ENCODE measurements around the gene SIGLEC12. TPM values are rescaled to one million over a fixed set of nuclear protein-coding genes. Genes with fewer than 3 reads are reported as not detected.
A peak's percentile ranks its signal among the peaks of the same experiment; 100 is the strongest.
"Not testable (repeated sequence)": the region's sequence is repeated elsewhere in the genome, so short reads cannot be mapped to it uniquely, and the experiment has no call there.

SIGLEC12 gene
- total RNA-seq, 1 donor from 2014 or later: 3.7 TPM

- intact Hi-C loops (cut with DNase I): no loop called here
- no peaks in the 10 kb centered on the region for H3K9me3 ChIP-seq
- no peaks in the 10 kb centered on the region for H3K36me3 ChIP-seq
- DNase-seq: no peak
- no peaks in the 10 kb centered on the region for H3K4me1 ChIP-seq
- TF ChIP-seq CTCF (IDR thresholded peaks at IDR 0.05): no peak
- ATAC-seq: no peak
- H3K27ac ChIP-seq: no peak overlapping the region
- H3K4me3 ChIP-seq: no peak overlapping the region
- peaks cover 5% of the 10 kb centered on the region for H3K27me3 ChIP-seq
Observed at GRCh38 chr19:51448011-51448410, 53.6 kb downstream of the SIGLEC12 start.

GRCh38 chr19:51447510-51447909 is 54.1 kb downstream of the SIGLEC12 start:
- H3K36me3 ChIP-seq; DNase-seq; H3K4me1 ChIP-seq; H3K4me3 ChIP-seq; H3K9me3 ChIP-seq; ATAC-seq; H3K27me3 ChIP-seq; intact Hi-C loops (cut with DNase I); H3K27ac ChIP-seq: not testable (repeated sequence)

GRCh38 chr19:51441410-51442390 is 59.9 kb downstream of the SIGLEC12 start:
- no peak for TF ChIP-seq CTCF (IDR thresholded peaks at IDR 0.05)
- H3K27me3 ChIP-seq: peaks cover 30% of the 10 kb centered on the region
- H3K36me3 ChIP-seq: no peaks in the 10 kb centered on the region
- intact Hi-C loops (cut with DNase I): no loop called here
- no peak overlapping the region for H3K4me3 ChIP-seq
- no peaks in the 10 kb centered on the region for H3K9me3 ChIP-seq
- peaks cover 6% of the 10 kb centered on the region for H3K4me1 ChIP-seq
- peak; percentile 66 for ATAC-seq
- peak; percentile 63 for DNase-seq
- H3K27ac ChIP-seq: no peak overlapping the region

Other genes with a start within 250 kb of the SIGLEC12 start
- gene IGLON5, start 190.2 kb downstream of the SIGLEC12 start, total RNA-seq: not detected
- 2.1 TPM for gene VSIG10L, start 159.7 kb downstream of the SIGLEC12 start, total RNA-seq
- gene ETFB, start 135.4 kb downstream of the SIGLEC12 start, total RNA-seq: 54.5 TPM
- gene CLDND2, start 132.8 kb downstream of the SIGLEC12 start, total RNA-seq: 0.64 TPM
- gene NKG7, start 129.1 kb downstream of the SIGLEC12 start, total RNA-seq: 25.1 TPM
- not detected for gene LIM2, start 113.8 kb downstream of the SIGLEC12 start, total RNA-seq
- gene C19orf84, start 111.2 kb downstream of the SIGLEC12 start, total RNA-seq: not detected
- 12.6 TPM for gene SIGLEC10, start 84.2 kb downstream of the SIGLEC12 start, total RNA-seq
- 2.1 TPM for gene SIGLEC8, start 43.3 kb downstream of the SIGLEC12 start, total RNA-seq
- gene CEACAM18, start 23.3 kb downstream of the SIGLEC12 start, total RNA-seq: not detected
- 9.4 TPM for gene SIGLEC6, start 29.9 kb upstream of the SIGLEC12 start, total RNA-seq
- gene ZNF175, start 69.5 kb upstream of the SIGLEC12 start, total RNA-seq: 13.8 TPM
- 0.90 TPM for gene SIGLEC5, start 128.6 kb upstream of the SIGLEC12 start, total RNA-seq
- 11.8 TPM for gene SIGLEC14, start 145.0 kb upstream of the SIGLEC12 start, total RNA-seq
- 24.0 TPM for gene SPACA6, start 191.5 kb upstream of the SIGLEC12 start, total RNA-seq
- 3.7 TPM for gene HAS1, start 222.2 kb upstream of the SIGLEC12 start, total RNA-seq